D721Med (cell line): Measurements from ENCODE around the gene LRRFIP1.

Experiments
- DNase-seq: peaks from one replicate; pipeline ENCODE4 v3.0.0; 2011; ENCODE audit warnings: low spot score; ENCODE audit not compliant: insufficient read length
- FAIRE-seq: peaks from 2 replicates; lab custom pipeline; 2011; peaks lifted over from hg19 to GRCh38; lab: Jason Lieb, UNC
- TF ChIP-seq, protein P1 (sequence below): IDR thresholded peaks from 2 replicates; pipeline ENCODE4 v1.5.1; 2012; ENCODE audit warnings: mild to moderate bottlenecking, control low read depth; ENCODE audit not compliant: insufficient read depth; ENCODE audit errors: missing control alignments

The LRRFIP1 gene

DNA sequence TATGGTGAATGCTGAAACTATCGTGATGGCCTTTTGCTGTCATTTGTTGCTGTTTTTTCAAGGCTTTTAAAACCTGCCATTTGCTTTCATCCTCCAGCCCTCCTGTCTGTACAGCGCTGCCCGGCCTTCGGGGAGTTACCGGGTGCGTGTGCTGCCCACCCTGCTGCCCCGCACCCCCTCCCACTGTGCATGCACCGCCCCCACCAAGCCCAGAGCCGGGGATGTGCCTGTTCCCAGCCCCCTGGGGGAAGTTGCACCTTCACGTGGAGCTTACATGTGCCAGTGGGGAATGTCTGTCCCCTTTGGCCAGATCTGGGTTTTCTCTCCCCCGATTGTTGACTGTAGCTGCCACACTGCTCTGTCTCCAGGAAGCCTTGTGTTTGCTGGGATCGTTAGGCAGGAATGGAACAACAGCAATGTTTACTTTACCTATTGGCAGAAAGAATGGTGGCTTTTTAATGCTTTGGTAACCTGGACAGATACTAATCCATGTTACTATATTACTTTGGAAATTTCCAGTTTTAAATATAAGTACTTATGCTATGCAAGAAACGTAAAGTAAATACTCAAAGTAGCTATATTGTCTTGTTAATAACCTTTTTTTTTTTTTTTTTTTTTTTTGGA, 106.4 kb downstream of the LRRFIP1 start:
- TF ChIP-seq, protein P1, sequence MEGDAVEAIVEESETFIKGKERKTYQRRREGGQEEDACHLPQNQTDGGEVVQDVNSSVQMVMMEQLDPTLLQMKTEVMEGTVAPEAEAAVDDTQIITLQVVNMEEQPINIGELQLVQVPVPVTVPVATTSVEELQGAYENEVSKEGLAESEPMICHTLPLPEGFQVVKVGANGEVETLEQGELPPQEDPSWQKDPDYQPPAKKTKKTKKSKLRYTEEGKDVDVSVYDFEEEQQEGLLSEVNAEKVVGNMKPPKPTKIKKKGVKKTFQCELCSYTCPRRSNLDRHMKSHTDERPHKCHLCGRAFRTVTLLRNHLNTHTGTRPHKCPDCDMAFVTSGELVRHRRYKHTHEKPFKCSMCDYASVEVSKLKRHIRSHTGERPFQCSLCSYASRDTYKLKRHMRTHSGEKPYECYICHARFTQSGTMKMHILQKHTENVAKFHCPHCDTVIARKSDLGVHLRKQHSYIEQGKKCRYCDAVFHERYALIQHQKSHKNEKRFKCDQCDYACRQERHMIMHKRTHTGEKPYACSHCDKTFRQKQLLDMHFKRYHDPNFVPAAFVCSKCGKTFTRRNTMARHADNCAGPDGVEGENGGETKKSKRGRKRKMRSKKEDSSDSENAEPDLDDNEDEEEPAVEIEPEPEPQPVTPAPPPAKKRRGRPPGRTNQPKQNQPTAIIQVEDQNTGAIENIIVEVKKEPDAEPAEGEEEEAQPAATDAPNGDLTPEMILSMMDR: no peak
- DNase-seq: no peak
- no peak for FAIRE-seq

DNA sequence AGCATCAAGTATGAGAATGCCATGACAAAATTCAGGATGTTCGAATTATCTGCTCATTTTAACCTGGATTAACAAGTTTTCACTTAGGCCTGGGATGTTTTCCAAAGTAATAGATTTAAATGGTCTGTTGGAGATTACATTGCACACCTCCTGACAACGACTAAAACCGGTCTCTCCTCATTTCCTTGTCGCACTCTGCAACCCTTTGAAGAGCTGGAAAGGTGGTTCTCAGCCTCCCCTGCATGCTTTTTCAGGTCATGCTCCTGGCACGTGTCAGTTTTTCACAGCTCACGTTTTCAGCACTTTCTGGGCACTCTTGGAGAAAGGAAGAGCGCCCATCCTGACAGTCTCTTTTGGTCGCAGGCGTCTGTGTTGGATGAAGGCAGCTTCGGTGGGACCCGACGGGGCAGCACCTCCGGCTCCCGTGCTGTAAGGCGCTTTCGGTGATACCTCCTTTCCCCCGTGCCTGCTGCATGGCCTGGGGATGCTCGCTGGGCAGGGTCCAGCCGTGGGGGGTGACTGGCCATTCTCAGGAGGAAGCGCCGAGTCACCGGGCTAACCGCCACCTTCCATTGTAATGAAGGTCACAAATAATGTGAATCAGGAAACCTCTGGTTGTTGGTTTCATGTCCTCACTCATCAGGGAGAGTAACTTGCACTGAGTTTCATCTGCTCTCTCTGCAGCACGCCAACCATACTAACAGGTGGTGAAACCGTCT, 107.7 kb downstream of the LRRFIP1 start:
- no peak for DNase-seq
- TF ChIP-seq, protein P1: no peak
- no peak for FAIRE-seq

DNA sequence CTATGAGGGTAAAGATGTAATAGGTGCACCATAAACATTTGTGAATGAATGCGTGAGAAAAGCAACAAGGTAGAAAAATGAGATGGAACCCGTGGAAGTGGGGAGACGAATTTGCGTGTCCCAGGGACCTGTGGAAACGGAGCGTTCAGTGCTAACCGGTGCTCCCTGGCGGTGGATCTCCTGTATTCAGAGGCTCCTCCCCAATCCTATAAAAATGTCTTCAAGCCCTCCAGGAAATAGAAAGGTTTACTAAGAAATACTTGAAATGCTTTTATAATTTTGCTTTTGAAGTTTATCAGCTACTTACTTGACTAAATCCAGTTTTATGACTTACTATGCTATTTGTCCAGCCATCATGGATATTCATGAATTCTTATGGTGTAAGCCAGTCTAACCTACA, 108.4 kb downstream of the LRRFIP1 start:
- FAIRE-seq (no peak), DNase-seq (no peak)
- TF ChIP-seq, protein P1: no peak

DNA sequence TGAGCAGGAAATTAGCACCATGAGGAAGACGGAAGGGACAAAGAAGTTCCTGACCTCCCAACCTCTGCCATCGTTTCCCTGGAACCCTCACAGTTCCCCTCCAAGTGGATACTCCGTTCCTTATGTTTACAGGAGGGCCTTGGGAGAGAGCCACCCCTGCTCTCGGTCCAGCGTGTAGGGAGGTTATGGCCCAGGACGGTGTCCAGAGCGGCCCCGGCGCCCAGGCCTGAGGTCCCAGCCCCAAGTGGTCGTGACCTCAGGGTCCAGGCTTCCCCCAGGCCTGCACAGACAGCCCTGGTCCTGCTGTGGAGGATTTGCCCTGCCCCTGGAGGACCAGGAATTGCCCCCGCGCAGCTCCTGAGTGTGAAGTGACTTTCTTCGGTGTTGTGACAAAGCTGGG, 109.4 kb downstream of the LRRFIP1 start:
- FAIRE-seq: no peak
- TF ChIP-seq, protein P1: no peak
- no peak for DNase-seq

DNA sequence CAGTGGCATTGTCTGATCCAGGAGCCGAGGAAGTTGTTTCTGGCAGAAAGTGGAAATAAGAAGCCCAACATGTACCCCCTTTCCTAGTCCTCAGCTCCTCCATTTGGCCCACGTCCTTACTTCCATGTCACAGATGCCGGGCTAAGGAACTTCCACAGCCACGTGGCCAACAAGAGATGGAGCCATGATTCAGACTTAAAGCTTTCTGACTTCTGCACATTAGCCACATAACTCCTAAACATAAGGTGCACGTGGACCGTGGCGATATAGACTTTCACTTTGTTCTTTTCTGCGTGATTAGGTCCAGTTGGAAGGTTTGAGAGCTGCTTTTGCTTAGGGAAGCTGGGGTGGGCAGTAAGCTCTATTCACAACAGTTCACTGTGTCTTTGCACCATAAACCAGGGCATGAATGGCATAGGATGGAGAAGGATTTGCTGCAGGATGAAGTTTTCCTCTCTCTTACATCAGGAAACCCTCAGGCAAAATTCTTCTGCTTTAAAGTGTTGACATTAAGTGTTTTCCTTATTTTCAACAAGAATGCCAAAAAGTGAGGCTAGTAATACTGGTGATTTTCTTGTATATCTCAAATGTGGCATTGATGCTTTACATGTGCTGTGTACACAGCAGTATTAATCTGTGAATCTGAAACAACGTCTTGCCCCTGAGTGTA, 109.9 kb downstream of the LRRFIP1 start:
- TF ChIP-seq, protein P1: no peak
- FAIRE-seq: no peak

DNA sequence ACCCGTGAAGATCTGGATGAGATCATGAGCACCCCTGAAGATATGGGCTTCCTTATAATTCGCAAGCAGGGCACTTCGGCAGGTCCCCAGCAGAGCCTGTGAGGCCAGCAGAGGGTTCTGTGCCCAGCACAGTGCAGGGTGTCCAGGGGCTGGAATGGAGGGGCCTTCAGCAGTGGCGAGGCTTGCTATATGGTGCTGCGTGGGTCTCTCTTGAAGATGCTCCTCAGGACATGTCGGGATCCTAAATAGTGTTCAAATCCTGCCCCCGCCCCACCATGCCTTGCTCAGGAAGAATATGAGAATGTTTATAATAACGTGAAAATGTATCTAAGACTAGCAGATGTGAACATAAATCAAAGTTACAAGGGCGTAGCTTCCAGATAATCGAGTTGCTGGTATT, 110.9 kb downstream of the LRRFIP1 start:
- TF ChIP-seq, protein P1: no peak
- no peak for FAIRE-seq
- no peak for DNase-seq

More for the DNA sequence above, 109.9 kb downstream of the LRRFIP1 start:
- DNase-seq: no peak

DNA sequence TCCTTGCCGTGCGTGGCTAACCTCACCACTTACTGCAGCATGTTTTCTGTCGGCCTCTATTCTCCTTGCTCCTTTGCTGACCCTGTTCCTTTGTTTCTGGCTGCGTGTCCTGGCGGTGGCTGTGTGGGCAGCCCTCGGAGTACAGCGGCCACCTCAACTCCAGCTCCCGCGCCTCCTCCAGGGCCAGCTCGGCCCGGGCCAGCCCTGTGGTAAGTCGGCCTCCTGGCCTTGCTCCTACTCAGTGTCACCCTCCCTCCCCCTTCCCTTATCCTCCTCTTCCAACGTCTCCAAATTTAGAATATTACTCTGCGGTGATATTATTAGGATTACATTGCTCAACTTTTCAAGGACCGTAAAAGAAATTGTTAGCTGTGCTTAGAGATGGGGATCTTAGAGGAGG, 111.7 kb downstream of the LRRFIP1 start:
- TF ChIP-seq, protein P1: no peak

More for the DNA sequence above, 111.7 kb downstream of the LRRFIP1 start:
- no peak for FAIRE-seq
- DNase-seq: no peak
